Stimulated activated CD8-positive, alpha-beta memory T cell treated with anti-CD3 and anti-CD28 coated beads, Interleukin-2, amount 100 ng/mL, for 1 hour (primary cell): ENCODE data around the gene ADGRG4.
"Not testable (repeated sequence)": the region's sequence is repeated elsewhere in the genome, so short reads cannot be mapped to it uniquely, and the experiment has no call there.

ENCODE experiments used
- DNase-seq, 2 donors: peaks; one replicate each; pipeline ENCODE4 v3.0.0-alpha.2; 2020; ENCODE audit warnings: low read depth in 2 of 2

ADGRG4 gene

DNA sequence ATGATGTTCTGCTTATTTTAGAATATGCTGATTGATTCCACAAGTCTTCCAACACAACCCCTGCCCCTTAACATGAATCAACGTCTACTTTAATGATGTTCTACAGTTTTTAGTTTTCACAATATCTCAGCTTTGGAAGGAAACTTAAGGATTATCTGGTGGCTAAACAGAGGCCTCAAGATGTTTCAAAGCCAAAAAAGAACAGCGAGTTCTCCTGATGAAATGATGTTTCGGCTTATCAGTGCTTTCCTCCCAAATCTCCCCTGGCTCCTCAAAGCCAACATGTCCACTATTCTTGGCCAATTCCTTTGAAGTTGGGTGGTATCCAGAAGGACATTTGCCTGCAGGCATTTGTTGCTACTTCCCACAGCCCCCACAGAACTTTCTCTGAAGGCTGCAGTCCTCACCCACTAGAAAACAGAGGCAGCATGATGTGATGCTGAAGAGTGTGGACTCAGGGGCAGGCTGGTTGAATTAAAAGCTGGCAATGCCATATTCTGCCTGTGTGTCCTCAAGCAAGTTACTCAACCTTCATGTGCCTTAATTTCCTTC lies 87.3 kb downstream of the ADGRG4 start:
- DNase-seq: no peak

DNA sequence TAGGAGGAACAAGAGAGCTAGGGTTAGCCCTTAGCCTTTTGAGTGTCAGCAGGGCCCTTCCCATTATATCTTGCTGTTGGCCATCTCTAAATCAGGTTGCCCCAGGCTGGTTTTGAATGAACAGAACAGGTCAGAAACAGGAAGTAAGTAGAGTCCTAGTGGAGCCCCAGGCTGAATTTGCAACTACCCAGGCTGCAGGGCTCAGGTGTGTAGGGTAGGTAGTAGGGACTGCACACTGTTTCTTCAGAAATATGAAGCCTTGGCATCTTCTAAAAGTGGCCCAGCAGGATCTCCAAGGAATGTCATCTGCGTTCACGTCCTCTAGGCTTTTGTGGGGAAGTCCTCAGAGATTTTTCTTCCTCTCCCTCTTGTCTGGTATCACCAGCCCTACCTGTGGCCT lies 90.2 kb downstream of the ADGRG4 start:
- no peak for DNase-seq

DNA sequence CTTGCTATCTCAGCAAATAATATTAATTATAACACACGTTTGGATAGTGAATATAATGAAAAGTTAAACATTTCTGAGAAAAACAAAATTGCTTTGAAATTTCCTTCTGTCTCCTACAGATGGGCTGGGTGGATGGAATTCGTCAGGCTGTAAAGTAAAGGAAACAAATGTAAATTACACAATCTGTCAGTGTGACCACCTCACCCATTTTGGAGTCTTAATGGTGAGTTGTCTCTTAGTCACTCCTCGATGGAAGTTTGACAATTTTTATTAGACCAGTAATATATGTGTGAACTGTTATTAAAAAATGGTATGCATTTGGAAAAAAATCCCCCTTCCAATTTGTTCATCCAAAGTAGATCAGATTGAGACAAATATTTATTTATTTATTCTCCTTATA lies 94.5 kb downstream of the ADGRG4 start:
- DNase-seq: no peak

DNA sequence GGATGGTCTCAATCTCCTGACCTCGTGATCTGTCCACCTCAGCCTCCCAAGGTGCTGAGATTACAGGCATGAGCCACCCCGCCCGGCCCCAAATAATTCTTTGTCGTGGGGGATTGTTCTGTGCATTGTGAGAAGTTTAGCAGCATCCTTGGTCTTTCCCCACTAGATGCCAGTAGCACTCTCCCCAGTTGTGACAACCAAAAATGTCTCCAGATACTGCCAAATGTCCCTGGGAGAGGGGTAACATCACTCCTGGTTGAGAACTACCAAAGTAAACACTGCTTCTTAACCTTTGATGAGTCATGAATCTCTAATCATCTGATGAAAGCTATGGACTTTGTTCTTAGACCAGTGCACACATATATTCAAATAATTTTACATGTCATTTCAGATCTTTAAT lies 96.2 kb downstream of the ADGRG4 start:
- DNase-seq: no peak

DNA sequence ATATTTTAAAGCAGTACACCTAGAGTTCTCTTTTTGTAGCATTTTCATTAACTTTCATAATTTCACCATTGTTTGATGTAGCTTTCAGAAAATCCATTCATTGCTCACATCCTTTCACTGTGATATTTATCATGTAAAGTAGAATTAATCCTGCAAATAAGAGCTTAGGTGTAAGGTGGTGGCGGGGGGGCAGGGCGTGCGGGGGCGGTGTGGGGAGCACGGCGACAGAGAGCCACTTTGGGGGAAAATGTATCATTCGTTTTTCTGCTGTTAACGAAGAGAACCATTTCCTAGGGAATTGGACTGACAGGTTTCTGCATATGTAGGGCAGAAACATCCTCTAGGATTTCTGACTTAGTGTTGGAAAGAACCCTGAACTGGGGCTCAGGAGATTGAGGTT lies 104.4 kb downstream of the ADGRG4 start:
- no peak for DNase-seq

DNA sequence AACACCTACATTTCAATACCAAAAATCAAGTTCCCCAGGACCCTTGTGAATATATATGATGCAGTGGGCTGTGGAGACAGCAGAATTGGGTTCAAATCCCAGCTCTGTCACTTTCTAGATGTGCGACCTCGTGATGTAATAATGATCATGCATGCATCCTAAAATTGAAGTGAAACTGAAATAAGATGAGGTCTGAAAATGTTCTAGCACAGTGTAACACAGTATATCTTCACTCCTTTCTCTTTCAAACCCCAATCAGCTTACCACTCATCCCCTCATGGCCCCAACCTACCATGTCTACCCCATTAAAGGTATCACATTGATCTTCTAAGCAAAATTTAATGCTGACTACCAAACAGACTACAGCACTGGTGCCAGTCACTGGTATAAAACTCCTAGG lies 117.0 kb downstream of the ADGRG4 start:
- DNase-seq: no peak

DNA sequence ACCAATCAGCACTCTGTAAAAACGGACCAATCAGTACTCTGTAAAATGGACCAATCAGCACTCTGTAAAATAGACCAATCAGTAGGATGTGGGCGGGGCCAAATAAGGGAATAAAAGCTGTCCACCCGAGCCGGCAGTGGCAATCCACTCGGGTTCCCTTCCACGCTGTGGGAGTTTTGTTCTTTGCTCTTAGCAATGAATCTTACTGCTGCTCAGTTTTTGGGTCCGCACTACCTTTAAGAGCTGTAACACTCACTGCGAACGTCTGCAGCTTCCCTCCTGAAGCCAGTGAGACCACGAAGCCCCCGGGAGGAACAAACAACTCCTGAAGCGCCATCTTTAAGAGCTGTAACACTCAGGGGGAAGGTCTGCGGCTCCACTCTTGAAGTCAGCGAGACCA lies 120.6 kb downstream of the ADGRG4 start:
- no peak for DNase-seq

DNA sequence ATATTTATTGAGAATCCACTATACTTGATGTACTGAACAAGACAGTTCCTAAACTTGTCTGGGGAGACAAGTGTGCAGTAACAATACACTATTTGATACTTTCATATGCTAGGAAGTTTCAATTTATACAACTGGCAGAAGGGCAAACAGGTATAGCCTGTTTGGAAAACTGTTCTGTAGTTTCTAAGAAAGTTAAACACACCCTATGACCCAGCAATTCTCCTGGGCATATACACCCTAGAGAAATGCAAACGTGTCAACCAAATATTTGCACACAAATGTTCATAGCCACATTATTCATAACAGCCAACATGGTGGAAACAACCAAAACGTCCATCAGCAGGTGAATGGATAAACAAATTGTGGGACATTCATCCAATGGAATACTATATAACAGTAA lies 123.0 kb downstream of the ADGRG4 start:
- DNase-seq: no peak

DNA sequence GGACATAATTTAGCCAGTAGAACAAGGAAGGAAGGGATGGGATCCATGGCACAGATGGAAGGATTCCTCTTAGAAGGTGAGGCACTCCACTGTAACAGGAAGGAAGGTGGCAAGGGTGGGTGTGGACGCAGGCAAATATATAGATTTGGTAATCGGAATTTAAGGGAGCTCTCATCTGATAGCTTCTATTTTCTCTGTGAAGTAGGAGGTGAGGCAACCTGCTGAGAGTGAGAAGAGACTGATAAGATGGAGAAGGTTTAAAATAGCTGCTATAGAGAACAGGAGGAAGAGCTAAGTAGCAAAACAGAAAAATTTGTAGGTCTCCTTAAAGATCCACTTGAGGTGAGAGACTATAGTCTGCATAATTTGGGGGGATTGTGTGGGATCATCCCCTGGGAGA lies 125.2 kb downstream of the ADGRG4 start:
- no peak for DNase-seq

DNA sequence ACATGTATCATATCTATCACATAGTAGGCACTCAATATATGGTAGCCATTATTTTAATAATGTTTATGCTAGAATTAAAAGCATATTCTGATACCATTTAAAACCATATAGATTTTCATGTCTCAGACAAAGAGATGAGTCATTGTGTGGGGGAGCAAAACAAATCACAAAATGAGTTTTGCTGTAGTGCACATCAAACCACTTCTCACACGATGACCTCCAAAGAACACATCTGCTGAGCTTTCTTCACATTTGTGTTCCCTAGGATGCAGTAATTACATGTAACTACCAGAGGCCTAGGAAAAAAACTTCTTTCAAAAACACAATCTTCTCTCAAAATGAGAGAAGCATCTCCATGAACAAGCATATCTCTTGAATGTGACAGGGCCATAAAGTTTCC lies 130.9 kb downstream of the ADGRG4 start:
- no peak for DNase-seq

DNA sequence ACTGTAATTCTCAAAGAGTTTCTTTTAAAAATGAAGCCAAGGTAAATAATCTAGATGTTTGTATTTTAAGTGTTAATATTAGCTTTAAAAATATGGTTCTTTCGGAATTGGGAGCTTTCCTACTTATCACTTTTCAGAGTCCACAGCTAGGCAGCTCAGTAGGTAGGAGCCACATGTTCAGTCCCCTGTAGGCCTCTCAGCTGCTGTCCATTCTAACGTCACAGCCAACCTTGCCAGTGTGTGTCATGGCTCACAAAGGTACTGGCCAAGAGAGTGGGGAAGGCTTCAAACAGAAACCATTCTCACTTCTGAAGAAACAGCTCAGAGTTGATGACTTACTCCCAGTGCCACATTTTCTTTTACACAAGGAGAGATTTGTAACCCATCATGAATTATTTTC lies 137.0 kb downstream of the ADGRG4 start:
- DNase-seq: no peak

DNA sequence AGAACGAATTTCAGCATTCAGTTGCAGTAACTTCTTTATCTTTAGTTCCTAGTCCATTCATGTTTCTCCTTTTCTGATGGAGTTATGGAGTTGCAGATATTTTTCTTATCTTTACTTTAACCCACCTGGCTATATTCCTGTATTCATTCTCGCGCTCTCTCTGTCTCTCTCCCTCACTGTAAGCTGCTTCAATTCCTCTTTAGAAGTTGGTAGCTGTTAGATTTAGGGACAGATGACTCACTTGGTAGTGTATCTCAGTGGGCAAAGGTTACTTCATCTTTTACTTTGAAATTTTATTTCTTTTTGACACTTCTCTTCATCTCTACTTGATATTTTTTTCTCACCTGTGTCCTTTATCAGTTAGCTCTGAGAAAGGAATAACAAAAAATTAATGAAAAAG lies 137.4 kb downstream of the ADGRG4 start:
- no peak for DNase-seq

DNA sequence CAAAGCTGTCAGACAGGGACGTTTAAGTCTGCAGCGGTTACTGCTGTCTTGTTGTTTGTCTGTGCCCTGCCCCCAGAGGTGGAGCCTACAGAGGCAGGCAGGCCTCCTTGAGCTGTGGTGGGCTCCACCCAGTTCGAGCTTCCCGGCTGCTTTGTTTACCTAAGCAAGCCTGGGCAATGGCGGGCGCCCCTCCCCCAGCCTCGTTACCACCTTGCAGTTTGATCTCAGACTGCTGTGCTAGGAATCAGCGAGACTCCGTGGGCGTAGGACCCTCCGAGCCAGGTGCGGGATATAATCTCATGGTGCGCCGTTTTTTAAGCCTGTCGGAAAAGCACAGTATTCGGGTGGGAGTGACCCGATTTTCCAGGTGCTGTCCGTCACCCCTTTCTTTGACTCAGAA lies 144.9 kb downstream of the ADGRG4 start:
- DNase-seq: not testable (repeated sequence)

DNA sequence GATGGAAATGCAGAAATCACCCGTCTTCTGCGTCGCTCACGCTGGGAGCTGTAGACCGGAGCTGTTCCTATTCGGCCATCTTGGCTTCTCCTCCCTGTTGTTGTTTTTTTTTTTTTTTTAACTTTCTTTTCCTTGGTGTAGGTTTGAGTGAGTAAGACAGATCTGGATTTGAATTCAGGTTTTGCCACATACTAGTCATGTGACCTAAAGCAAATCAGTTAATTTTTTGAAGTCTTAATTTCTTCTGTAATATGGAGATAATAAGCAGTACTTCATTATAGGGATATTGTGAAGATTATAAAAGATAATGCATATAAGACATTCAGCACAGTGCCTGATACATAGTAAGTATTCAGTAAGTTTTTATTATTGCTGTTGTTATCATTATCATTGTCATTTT lies 145.4 kb downstream of the ADGRG4 start:
- no peak for DNase-seq

DNA sequence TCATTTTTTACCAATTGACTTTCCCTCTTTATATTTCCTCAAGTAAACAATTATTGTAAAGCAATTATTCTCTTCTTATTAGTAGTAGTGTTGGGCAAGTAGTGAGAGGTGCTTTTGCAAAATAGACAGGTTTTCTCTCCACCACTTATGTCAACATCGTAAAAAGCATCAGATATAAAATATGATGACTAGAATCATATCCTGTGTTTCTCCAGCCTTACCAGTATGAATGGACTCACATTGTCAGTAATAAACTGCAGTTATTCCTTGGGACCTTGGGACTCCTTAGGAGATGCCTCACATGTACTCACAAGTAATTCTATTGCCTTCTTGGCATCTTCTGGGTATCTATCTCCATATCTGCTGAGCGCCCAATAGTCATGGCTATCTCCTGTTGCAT lies 146.5 kb downstream of the ADGRG4 start:
- no peak for DNase-seq

DNA sequence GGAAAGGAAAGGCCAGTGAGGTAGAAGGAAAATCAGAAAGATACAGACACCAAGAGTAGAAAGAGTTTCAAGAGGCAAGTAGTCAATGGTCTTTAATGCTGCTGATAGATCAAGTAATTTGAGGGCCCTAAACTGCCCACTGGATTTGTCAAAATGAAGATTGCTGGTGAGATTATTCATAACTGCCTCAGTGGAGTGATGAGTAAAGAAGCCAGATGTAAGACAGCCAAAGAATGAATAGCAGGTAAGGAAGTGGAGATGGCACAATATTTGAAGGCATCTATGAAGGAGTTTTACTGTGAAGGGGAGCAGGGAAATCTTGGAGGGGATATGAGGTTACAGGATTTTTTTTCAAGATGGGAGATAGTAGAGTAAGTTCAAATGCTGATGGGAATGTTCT lies 147.2 kb downstream of the ADGRG4 start:
- no peak for DNase-seq

DNA sequence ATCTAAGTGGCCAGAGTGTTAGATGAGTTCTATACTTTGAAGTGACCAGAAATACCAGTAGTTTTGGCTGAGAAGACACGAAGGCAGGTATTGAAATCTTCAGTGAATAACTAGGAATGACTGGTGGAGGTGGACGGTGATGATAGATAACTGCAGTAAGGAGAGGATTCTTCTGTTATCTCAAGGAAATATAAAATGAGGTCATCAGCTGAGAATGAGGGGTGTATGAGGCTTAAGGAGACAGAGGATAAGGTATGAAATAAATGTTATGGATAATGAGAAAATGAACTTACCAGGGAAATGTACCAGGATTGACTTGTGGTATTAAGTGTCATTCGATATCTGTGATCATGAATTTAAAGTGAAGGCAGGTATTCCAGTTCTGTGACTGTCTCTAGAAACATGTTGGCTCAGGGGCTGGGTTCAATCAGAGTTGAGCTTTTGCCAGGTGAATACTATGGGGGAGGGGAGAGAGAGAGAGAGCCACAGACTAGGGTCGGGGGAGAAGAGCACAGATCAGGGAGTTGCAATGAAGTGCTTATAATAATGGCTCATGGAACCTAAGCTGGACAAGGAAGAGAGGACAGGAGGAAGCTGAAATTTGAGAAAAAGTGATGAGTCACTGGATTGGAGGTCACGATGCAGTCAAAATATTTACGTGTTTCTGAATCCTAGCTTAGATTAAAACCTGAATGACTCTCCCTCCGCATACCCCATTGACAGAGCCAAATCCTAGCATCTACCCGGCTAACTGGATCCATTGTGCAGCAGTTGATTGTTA lies 149.5 kb downstream of the ADGRG4 start:
- no peak for DNase-seq

DNA sequence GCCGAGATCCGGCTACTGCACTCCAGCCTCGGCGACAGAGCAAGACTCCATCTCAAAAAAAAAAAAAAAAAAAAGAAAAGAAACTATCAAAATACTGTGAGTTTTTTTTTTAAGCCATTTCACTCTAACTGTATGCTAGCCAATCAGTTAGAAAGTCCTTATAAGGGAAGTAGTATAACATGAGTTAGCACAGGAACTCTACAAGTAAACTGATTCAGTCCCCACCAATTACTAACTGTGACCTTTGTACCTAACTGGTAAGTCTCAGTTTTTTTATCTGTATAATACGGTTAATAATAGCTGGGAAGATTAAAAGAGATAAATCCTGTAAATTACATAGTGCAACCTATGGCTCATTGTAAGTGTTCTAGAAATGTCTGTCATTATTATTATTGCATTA lies 151.9 kb downstream of the ADGRG4 start:
- DNase-seq: no peak

DNA sequence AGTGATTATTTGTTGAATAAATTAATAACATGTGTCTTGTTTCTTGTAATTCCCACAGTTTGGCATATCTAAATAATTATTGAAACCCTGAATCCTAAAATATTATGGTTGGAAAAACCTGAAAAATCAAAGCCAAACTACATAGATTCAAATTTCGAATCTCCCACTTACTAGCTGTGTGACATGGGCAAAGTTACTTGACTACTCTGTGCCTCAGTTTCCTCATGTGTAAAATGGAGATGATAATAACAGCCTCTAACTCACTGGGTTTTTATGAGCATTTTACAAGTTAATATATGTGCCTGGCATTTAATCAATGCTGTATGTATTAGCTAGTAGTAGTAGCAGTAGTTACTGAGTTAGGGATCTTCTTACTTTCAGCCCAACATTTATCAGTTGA lies 152.4 kb downstream of the ADGRG4 start:
- DNase-seq: no peak

DNA sequence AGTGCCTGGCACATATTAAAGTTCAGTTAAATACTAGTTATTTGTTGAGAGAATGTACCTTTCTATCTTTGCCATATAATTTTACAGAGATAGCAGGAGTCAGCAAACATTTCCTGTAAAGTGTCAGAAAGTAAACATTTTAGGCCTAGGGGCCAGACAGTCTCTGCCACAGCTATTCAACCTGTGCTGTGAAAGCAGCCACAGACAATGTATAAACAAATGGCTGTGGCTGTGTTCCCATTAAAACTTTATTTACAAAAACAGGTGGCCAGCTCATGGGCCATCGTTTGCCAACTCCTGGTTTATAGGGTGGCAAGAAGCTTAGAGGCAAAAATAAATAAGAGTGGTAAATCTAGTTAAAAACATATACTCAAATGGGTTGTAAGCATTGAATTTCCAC lies 153.0 kb downstream of the ADGRG4 start:
- no peak for DNase-seq

DNA sequence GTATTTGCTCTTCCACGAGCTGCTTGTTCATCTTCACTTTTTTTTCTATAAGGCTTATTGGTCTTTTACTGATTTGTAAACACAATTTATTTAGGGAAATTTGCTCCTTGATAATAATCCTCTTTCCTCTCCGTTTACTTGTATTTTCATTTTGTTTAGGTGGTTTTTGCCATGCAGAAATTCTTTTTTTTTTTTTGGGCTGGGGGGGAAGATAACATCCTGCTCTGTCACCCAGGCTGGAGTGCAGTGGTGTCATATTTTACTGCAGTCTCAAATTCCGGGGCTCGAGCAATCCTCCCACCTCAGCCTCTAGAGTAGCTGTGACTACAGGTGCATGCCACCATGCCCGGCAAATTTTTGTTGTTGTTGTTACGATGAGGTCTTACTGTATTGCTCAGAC lies 155.4 kb downstream of the ADGRG4 start:
- DNase-seq: no peak

DNA sequence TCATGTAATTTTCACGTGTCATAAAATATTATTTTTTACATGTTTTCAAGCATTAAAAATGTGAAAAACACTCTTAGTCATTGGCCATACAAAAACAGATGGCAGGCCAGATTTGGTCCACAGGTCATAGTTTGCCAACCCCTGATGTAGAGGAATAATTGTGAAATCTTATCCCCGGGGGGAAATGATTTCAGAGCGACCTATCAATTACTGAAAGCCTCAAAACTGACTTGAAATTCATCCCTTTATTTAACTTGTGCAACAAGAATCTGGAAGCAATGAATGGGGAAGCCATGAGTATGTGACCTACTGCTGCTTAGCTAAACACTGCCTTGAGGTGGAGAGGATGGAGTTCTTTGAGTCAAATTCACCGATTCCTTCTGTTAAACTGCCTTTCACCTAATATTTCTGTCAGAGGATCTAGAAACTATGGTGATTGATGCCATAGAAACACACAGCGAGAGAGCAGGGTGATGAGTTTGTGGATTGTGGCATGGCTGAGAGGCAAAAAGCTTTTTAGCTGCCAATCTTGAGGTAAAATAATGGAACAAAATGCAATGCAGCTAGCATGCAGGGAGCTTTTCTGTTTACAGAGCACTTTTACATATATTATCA lies 156.6 kb downstream of the ADGRG4 start:
- DNase-seq: no peak

DNA sequence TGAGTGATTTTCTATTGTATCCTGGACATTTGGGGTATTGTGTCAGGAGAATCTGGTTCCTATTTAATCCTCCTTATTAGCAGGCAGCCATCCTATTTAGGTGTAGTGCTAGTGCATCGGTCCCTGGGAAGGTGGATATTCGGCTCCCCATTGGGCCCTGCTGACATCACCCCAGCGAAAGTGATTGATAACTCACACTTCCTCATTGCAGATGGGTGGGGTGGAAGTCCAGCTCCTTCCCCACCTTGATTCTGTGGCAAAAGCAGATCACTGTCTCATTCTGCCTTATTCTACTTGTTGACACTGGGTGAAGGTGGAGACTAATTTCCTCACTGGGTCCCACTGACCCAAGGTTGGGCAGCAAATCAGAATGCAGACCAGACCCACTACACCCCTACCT lies 163.8 kb downstream of the ADGRG4 start:
- DNase-seq: no peak
